OCI-LY7 (cell line): Measurements from ENCODE around the gene RCOR3.

Source experiments
- CTCF ChIP-seq: fragments of 200-600 bp; sonication (generic); conservative IDR thresholded peaks from 2 replicates; pipeline ENCODE4 v1.5.1; 2014; ENCODE audit warnings: mild to moderate bottlenecking, antibody characterized with exemption, low read length, moderate library complexity, mixed read lengths
- EZH2phosphoT487 ChIP-seq: fragments of 200-600 bp; sonication (generic); IDR thresholded peaks from 2 replicates; pipeline ENCODE4 v1.6.1; 2018; ENCODE audit warnings: low read depth, borderline replicate concordance, mild to moderate bottlenecking, mixed run types, antibody characterized with exemption, low read length, moderate library complexity, mixed read lengths

DNA sequence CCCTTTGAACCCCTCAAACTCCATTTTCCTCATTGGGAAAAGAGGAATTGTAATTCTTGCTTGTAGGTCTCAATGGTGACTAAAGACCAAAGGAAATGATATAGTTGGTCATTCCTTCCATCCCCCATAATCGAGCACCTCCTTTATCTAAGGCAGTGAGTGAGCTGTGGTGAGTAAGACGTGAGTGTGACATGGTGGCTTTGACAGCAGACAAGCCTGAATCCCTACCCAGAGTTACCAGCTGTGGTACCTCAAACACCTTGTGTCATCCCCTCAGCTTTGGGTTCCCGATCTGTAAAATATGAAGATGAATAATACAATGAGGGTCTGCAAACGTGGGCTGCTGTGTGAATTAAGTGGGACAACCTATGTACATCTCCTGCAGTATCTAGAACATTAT is 75.8 kb downstream of the RCOR3 start:
- no peak for TF ChIP-seq CTCF
- no peak for TF ChIP-seq EZH2phosphoT487
